Smooth muscle cell (in vitro differentiated cells): ENCODE results near the gene DAGLA. TPM values are rescaled to one million over a fixed set of nuclear protein-coding genes. Genes with fewer than 3 reads are reported as not detected.
A peak's percentile ranks its signal among the peaks of the same experiment; 100 is the strongest.

Experiments
- DNase-seq: peaks from one replicate; lab custom pipeline; 2025; ENCODE audit not compliant: unreplicated experiment; lab: John Stamatoyannopoulos, UW
- H2AFZ ChIP-seq: fragments of 200-600 bp; sonication (generic); 2 replicates; pipeline ENCODE4 v1.6.0; 2016; ENCODE audit warnings: antibody characterized with exemption, low read depth, mild to moderate bottlenecking
- H3F3A ChIP-seq: fragments of 200-600 bp; sonication (generic); 2 replicates; pipeline ENCODE4 v1.6.0; 2017; ENCODE audit warnings: antibody characterized with exemption, low read depth
- H3K27ac ChIP-seq: fragments of 200-600 bp; sonication (generic); 2 replicates; pipeline ENCODE4 v1.5.1; 2016; ENCODE audit warnings: low read depth, mild to moderate bottlenecking
- H3K27me3 ChIP-seq: fragments of 200-600 bp; sonication (generic); 2 replicates; pipeline ENCODE4 v1.6.1; 2016; ENCODE audit warnings: low read depth, mild to moderate bottlenecking
- H3K36me3 ChIP-seq: fragments of 200-600 bp; sonication (generic); 2 replicates; pipeline ENCODE4 v1.5.1; 2016; ENCODE audit warnings: low read depth
- H3K4me1 ChIP-seq: fragments of 200-600 bp; sonication (generic); 2 replicates; pipeline ENCODE4 v1.5.1; 2016; ENCODE audit warnings: low read depth
- H3K4me2 ChIP-seq: fragments of 200-600 bp; sonication (generic); 2 replicates; pipeline ENCODE4 v1.6.0; 2016; ENCODE audit warnings: mild to moderate bottlenecking
- H3K4me3 ChIP-seq: fragments of 200-600 bp; sonication (generic); 2 replicates; pipeline ENCODE4 v1.5.1; 2016; ENCODE audit warnings: mild to moderate bottlenecking
- H3K79me2 ChIP-seq: fragments of 200-600 bp; sonication (generic); 2 replicates; pipeline ENCODE4 v1.6.0; 2016; ENCODE audit warnings: low read depth, mild to moderate bottlenecking
- H3K9ac ChIP-seq: fragments of 200-600 bp; sonication (generic); 2 replicates; pipeline ENCODE4 v1.6.0; 2016; ENCODE audit warnings: low read depth
- H3K9me3 ChIP-seq: fragments of 200-600 bp; sonication (generic); replicated peaks from 2 replicates; pipeline ENCODE4 v1.5.1; 2016; ENCODE audit warnings: low read depth
- H4K20me1 ChIP-seq: fragments of 200-600 bp; sonication (generic); 2 replicates; pipeline ENCODE4 v1.6.0; 2016; ENCODE audit warnings: low read depth
- WGBS: methylation state at CpG from one replicate; pipeline ENCODE4 v1.1.7; 2016; ENCODE audit warnings: low lambda C conversion rate; 5-methylcytosine and 5-hydroxymethylcytosine counted together
- polyA plus RNA-seq: library from polyadenylated mRNA; unstranded; fragments of >200 nt; fragmentation: Nextera tagmentation; extraction: Ambion mirVana; gene quantifications from 2 replicates; pipeline ENCODE4 v1.2.1, GENCODE V29; 2016
- total RNA-seq: library from RNA; depleted of rRNA; stranded (reverse); fragments of >200 nt; gene quantifications from 2 replicates; pipeline ENCODE4 v1.2.3, GENCODE V29; 2014
- TF ChIP-seq, protein P1 (sequence below): fragments of 200-600 bp; sonication (generic); IDR thresholded peaks from 2 replicates; pipeline ENCODE4 v1.5.1; 2017; ENCODE audit warnings: borderline replicate concordance, mild to moderate bottlenecking, antibody characterized with exemption; ENCODE audit not compliant: insufficient read depth, poor library complexity, severe bottlenecking

The DAGLA gene
- total and polyA plus RNA-seq, 2 experiments from 2014 or later: 1.3 to 3.9 TPM

DNA sequence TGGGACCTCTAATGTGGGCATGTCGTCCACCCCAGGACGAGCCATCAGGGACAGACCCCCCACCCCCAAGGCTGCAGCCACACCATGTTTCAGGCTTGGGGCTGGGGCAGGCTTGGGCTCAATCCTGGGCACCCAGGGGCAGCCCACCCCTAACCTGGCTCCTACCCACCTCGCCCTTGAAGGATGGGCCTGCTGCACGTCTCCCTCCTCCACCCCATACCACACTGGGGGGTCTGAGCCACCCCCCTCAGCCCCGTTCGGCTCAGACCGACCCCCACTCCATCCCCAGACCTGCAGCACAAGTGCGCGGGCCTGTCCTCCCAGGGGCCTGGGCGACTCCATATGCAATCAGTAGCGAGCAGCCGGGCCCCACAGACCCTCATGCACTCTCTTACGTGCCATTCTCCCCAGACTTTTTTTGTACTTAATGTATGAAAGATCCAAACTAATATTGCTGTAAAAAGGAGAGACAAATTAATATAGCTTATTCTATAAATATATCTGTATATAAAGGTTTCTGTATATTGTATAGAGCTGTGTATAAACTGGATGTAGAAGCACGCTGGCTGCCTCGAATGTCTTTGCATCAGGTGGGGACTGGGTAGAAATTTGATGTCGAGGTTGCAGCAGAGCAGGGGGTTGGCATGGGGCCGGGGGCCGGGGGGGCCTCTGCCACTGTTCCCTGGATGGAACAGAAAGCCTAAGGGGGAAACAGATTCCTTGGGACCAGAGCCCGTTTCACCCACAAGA, 66.4 kb downstream of the DAGLA start:
- peaks cover 14% of the 10 kb centered on the region for H3K4me1 ChIP-seq
- no peak overlapping the region for H3K4me3 ChIP-seq
- no peak for DNase-seq
- H3F3A ChIP-seq: peaks cover 8% of the 10 kb centered on the region
- H4K20me1 ChIP-seq: no peaks in the 10 kb centered on the region
- H3K9me3 ChIP-seq: no peaks in the 10 kb centered on the region
- no peak overlapping the region for H2AFZ ChIP-seq
- H3K9ac ChIP-seq: no peak overlapping the region
- no peaks in the 10 kb centered on the region for H3K36me3 ChIP-seq
- H3K27me3 ChIP-seq: no peaks in the 10 kb centered on the region
- H3K27ac ChIP-seq: no peak overlapping the region
- H3K79me2 ChIP-seq: no peaks in the 10 kb centered on the region
- H3K4me2 ChIP-seq: no peak overlapping the region
- WGBS: 86% methylated on average over 18 of the region's 19 CpGs
- TF ChIP-seq, protein P1, sequence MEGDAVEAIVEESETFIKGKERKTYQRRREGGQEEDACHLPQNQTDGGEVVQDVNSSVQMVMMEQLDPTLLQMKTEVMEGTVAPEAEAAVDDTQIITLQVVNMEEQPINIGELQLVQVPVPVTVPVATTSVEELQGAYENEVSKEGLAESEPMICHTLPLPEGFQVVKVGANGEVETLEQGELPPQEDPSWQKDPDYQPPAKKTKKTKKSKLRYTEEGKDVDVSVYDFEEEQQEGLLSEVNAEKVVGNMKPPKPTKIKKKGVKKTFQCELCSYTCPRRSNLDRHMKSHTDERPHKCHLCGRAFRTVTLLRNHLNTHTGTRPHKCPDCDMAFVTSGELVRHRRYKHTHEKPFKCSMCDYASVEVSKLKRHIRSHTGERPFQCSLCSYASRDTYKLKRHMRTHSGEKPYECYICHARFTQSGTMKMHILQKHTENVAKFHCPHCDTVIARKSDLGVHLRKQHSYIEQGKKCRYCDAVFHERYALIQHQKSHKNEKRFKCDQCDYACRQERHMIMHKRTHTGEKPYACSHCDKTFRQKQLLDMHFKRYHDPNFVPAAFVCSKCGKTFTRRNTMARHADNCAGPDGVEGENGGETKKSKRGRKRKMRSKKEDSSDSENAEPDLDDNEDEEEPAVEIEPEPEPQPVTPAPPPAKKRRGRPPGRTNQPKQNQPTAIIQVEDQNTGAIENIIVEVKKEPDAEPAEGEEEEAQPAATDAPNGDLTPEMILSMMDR: no peak

DNA sequence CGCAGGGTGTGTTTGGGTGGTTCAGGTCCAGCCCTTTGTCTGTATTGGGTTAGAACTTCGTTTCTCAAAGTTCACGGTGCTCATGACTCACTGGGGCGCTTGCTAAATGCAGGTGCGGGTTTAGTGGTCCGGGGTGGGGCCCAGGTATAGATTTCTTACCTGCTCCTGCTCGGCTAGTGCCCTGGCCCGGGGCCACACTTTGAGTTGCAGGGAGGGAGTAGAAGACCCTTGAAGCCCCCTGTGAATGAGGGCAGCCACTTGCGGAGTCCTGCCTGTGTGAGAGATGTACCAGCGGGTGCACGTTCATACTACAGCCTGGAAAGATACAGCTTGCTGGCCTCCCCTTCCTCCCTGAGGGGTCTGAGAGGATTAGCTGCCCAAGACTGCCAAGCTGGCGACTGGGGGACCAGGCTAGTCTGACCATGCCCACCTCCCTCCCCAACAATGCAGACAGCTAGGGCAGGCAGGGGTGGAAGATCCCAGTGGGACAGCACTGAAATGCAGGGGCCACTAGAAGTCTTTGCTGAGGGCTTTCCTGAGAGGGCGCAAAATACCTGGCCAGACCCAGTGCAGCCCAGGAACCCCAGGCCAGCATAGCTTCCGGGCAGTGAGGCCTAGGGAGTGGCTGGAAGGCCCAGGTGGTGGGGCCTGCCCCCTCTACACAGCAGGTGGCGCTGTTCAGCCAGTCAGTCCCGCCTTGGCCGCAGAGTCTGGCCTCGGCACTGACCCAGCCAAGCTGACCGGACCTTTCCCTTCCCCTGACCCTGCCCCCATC, 67.2 kb downstream of the DAGLA start:
- H3F3A ChIP-seq: peaks cover 8% of the 10 kb centered on the region
- H4K20me1 ChIP-seq: no peaks in the 10 kb centered on the region
- H3K9ac ChIP-seq: no peak overlapping the region
- WGBS: 60% methylated on average over 19 of the region's 19 CpGs
- no peaks in the 10 kb centered on the region for H3K27me3 ChIP-seq
- H3K27ac ChIP-seq: no peak overlapping the region
- no peaks in the 10 kb centered on the region for H3K79me2 ChIP-seq
- H3K36me3 ChIP-seq: no peaks in the 10 kb centered on the region
- no peak overlapping the region for H2AFZ ChIP-seq
- no peak overlapping the region for H3K4me2 ChIP-seq
- H3K4me3 ChIP-seq: no peak overlapping the region
- DNase-seq: peak; percentile 35
- H3K9me3 ChIP-seq: no peaks in the 10 kb centered on the region
- H3K4me1 ChIP-seq: peaks cover 14% of the 10 kb centered on the region
- TF ChIP-seq, protein P1: peak; percentile 92

DNA sequence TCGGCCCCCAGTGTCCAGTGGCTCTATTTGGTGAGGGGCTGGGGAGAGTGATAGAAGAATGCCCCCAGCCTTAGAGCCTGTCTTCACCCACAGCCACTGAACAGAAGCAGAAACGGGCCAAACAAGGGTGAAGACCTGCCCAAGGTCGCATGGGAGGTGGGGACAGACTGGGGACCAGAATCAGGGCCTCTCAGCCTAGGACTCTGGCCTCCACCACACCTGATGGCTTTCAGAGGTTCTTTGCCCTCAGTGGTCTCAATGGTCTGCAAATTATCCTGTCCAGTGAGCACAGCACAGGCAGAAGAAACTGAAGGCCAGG, 67.7 kb downstream of the DAGLA start:
- no peak for DNase-seq
- Histone ChIP-seq H3K27ac (no peak overlapping the region), H3K9ac (no peak overlapping the region), H3K36me3 (no peaks in the 10 kb centered on the region), H3K79me2 (peaks cover 4% of the 10 kb centered on the region), H3K27me3 (no peaks in the 10 kb centered on the region), H3K4me1 (peaks cover 16% of the 10 kb centered on the region), H3K4me2 (no peak overlapping the region), H3F3A (peaks cover 8% of the 10 kb centered on the region), H3K4me3 (no peak overlapping the region), H3K9me3 (no peaks in the 10 kb centered on the region), H4K20me1 (no peaks in the 10 kb centered on the region), H2AFZ (no peak overlapping the region)
- 60% methylated on average over 3 of the region's 3 CpGs for WGBS
- TF ChIP-seq, protein P1: no peak
